ENCODE measurements around the gene SELE. TPM values are rescaled to one million over a fixed set of nuclear protein-coding genes. Genes with fewer than 3 reads are reported as not detected.

The SELE gene
- not detected for total RNA-seq

GRCh38 chr1:169733924-169734323 lies at the start of gene SELE:
TSS of gene SELE (minus strand) at chr1:169734079. CDS start at chr1:169733612, 467 bp downstream.
- Mint-ChIP-seq H3K27ac (no peak within 1 kb of the TSS), H3K36me3 (no peaks in the 10 kb centered on the region), H3K9me3 (no peaks in the 10 kb centered on the region)
- no peak for ATAC-seq
- no peak for DNase-seq (ENCODE audit: low spot score in 2 of 2)

- Mint-ChIP-seq H3K27ac (peak overlapping the region in 1 of 2 donors; percentile 24), H3K36me3 (no peaks in the 10 kb centered on the region), H3K9me3 (no peaks in the 10 kb centered on the region)
- ATAC-seq (no peak), DNase-seq (ENCODE audit: low spot score in 2 of 2) (no peak)
Observed at GRCh38 chr1:169782596-169782995, 48.7 kb upstream of the SELE start.

GRCh38 chr1:169779970-169780369 lies 46.1 kb upstream of the SELE start:
- no peaks in the 10 kb centered on the region for H3K36me3 Mint-ChIP-seq
- no peaks in the 10 kb centered on the region for H3K9me3 Mint-ChIP-seq

GRCh38 chr1:169779150-169779549 lies 45.3 kb upstream of the SELE start:
- ATAC-seq: no peak
- no peaks in the 10 kb centered on the region for H3K9me3 Mint-ChIP-seq
- no peaks in the 10 kb centered on the region for H3K36me3 Mint-ChIP-seq
- H3K27ac Mint-ChIP-seq: no peak overlapping the region
- DNase-seq (ENCODE audit: low spot score in 2 of 2): no peak

More at GRCh38 chr1:169779970-169780369, 46.1 kb upstream of the SELE start:
- H3K27ac Mint-ChIP-seq: no peak overlapping the region
- ATAC-seq (no peak), DNase-seq (ENCODE audit: low spot score in 2 of 2) (no peak)

- H3K36me3 Mint-ChIP-seq: no peaks in the 10 kb centered on the region
- no peak for ATAC-seq
- H3K27ac Mint-ChIP-seq: no peak overlapping the region
- DNase-seq (ENCODE audit: low spot score in 2 of 2): no peak
- no peaks in the 10 kb centered on the region for H3K9me3 Mint-ChIP-seq
Observed at GRCh38 chr1:169776440-169776839, 42.6 kb upstream of the SELE start.

- Mint-ChIP-seq H3K9me3 (no peaks in the 10 kb centered on the region), H3K36me3 (no peaks in the 10 kb centered on the region), H3K27ac (peak overlapping the region in 1 of 2 donors; percentile 16)
- ATAC-seq: no peak
- DNase-seq (ENCODE audit: low spot score in 2 of 2): no peak
Observed at GRCh38 chr1:169768161-169768560, 34.3 kb upstream of the SELE start.

GRCh38 chr1:169765580-169766331 lies 31.9 kb upstream of the SELE start:
- H3K36me3 Mint-ChIP-seq: no peaks in the 10 kb centered on the region
- H3K9me3 Mint-ChIP-seq: no peaks in the 10 kb centered on the region
- no peak for DNase-seq (ENCODE audit: low spot score in 2 of 2)
- no peak overlapping the region for H3K27ac Mint-ChIP-seq
- ATAC-seq: no peak

GRCh38 chr1:169764919-169765318 lies 31.0 kb upstream of the SELE start:
- no peaks in the 10 kb centered on the region for H3K36me3 Mint-ChIP-seq
- no peak for ATAC-seq
- DNase-seq (ENCODE audit: low spot score in 2 of 2): no peak
- no peaks in the 10 kb centered on the region for H3K9me3 Mint-ChIP-seq
- no peak overlapping the region for H3K27ac Mint-ChIP-seq

GRCh38 chr1:169762699-169763098 lies 28.8 kb upstream of the SELE start:
- H3K36me3 Mint-ChIP-seq: no peaks in the 10 kb centered on the region
- no peak overlapping the region for H3K27ac Mint-ChIP-seq
- peaks cover 0 to 5% of the 10 kb centered on the region in 2 donors for H3K9me3 Mint-ChIP-seq
- ATAC-seq (no peak), DNase-seq (ENCODE audit: low spot score in 2 of 2) (no peak)

GRCh38 chr1:169759038-169759437 lies 25.2 kb upstream of the SELE start:
- no peak for DNase-seq (ENCODE audit: low spot score in 2 of 2)
- Mint-ChIP-seq H3K27ac (no peak overlapping the region), H3K9me3 (peaks cover 0 to 5% of the 10 kb centered on the region in 2 donors), H3K36me3 (no peaks in the 10 kb centered on the region)
- no peak for ATAC-seq

GRCh38 chr1:169753549-169753948 lies 19.7 kb upstream of the SELE start:
- Mint-ChIP-seq H3K36me3 (no peaks in the 10 kb centered on the region), H3K27ac (no peak overlapping the region), H3K9me3 (no peaks in the 10 kb centered on the region)
- ATAC-seq: no peak
- DNase-seq (ENCODE audit: low spot score in 2 of 2): no peak

GRCh38 chr1:169750041-169750440 lies 16.2 kb upstream of the SELE start:
- ATAC-seq: no peak
- DNase-seq (ENCODE audit: low spot score in 2 of 2): no peak

GRCh38 chr1:169746550-169746949 lies 12.7 kb upstream of the SELE start:
- H3K36me3 Mint-ChIP-seq: no peaks in the 10 kb centered on the region
- peaks cover 0 to 7% of the 10 kb centered on the region in 2 donors for H3K9me3 Mint-ChIP-seq
- DNase-seq (ENCODE audit: low spot score in 2 of 2): no peak
- no peak overlapping the region for H3K27ac Mint-ChIP-seq
- ATAC-seq: no peak

More at GRCh38 chr1:169750041-169750440, 16.2 kb upstream of the SELE start:
- Mint-ChIP-seq H3K9me3 (no peaks in the 10 kb centered on the region), H3K27ac (no peak overlapping the region), H3K36me3 (no peaks in the 10 kb centered on the region)

- Mint-ChIP-seq H3K36me3 (no peaks in the 10 kb centered on the region), H3K27ac (no peak overlapping the region), H3K9me3 (peaks cover 0 to 7% of the 10 kb centered on the region in 2 donors)
- no peak for ATAC-seq
- no peak for DNase-seq (ENCODE audit: low spot score in 2 of 2)
Observed at GRCh38 chr1:169745015-169745861, 11.4 kb upstream of the SELE start.

- H3K36me3 Mint-ChIP-seq: no peaks in the 10 kb centered on the region
- H3K27ac Mint-ChIP-seq: no peak overlapping the region
- no peak for ATAC-seq
- peaks cover 0 to 7% of the 10 kb centered on the region in 2 donors for H3K9me3 Mint-ChIP-seq
- DNase-seq (ENCODE audit: low spot score in 2 of 2): no peak
Observed at GRCh38 chr1:169741666-169742394, 8.0 kb upstream of the SELE start.

GRCh38 chr1:169739980-169740379 lies 6.1 kb upstream of the SELE start:
- DNase-seq (ENCODE audit: low spot score in 2 of 2) (no peak), ATAC-seq (no peak)
- H3K27ac Mint-ChIP-seq: no peak overlapping the region
- peaks cover 0 to 7% of the 10 kb centered on the region in 2 donors for H3K9me3 Mint-ChIP-seq
- H3K36me3 Mint-ChIP-seq: no peaks in the 10 kb centered on the region

- ATAC-seq (no peak), DNase-seq (ENCODE audit: low spot score in 2 of 2) (no peak)
- no peak overlapping the region for H3K27ac Mint-ChIP-seq
- H3K9me3 Mint-ChIP-seq: no peaks in the 10 kb centered on the region
- no peaks in the 10 kb centered on the region for H3K36me3 Mint-ChIP-seq
Observed at GRCh38 chr1:169731446-169731845, 2.4 kb downstream of the SELE start.
